ENCODE measurements around the gene MYL5. TPM values are rescaled to one million over a fixed set of nuclear protein-coding genes. Genes with fewer than 3 reads are reported as not detected.

MYL5 gene
- polyA plus RNA-seq, 3 donors = 4.2 to 12.6 (median 7.2) TPM

DNA sequence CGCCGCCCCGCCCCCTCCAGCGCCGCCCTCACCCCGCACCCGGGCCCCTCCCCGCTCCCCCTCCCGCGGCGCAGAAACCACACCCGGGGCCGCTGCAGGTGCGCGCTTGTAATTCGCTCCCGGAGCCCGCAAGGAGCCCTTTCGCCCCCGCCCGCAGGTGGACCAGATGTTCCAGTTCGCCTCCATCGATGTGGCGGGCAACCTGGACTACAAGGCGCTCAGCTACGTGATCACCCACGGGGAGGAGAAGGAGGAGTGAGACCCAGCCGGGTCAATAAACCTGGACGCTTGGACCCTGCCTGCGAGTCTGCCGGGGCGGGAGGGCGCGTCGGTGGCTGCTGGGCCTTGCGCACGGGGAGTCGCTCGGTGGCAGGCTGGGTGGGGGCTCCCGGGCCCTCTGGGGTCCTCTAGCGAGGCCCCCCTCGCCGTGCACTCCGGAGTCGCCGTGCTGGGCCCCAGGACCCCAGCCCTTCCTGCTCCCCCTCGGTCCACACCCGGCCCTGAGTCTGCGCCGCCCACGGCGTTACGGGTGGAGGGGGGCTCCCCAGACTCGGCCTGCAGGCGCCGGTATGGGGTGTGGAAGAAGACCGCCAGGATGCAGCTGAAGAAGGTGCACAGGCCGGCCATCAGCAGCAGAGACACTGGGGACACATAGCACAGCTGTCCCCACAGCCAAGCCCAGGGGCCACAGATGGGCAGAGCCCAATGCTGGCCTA, 7.6 kb downstream of the MYL5 start:
- no peak overlapping the region for H3K27ac Mint-ChIP-seq
- H3K36me3 ChIP-seq (replicated peaks in 1 of 2; ENCODE audit: control insufficient read depth in 1 of 2, insufficient read depth in 2 of 2, low read length in 2 of 2) = peaks cover 4 to 18% of the 10 kb centered on the region in 2 donors
- peaks cover 5 to 19% (median 10%) of the 10 kb centered on the region in 3 donors for H3K27me3 Mint-ChIP-seq (ENCODE audit: low read depth in 3 of 3)
- H3K4me3 Mint-ChIP-seq = no peak overlapping the region
- peaks cover 30% of the 10 kb centered on the region for H3K4me1 Mint-ChIP-seq
- H3K79me2 ChIP-seq (ENCODE audit: insufficient read depth, low read length) = peaks cover 7% of the 10 kb centered on the region
- H3K9me3 Mint-ChIP-seq = peaks cover 0 to 2% (median 0%) of the 10 kb centered on the region in 7 donors
- no peak overlapping the region for H3K9ac ChIP-seq (ENCODE audit: insufficient read depth, low read length, poor library complexity, severe bottlenecking)
- DNase-seq = no peak
- peaks cover 28 to 35% of the 10 kb centered on the region in 2 donors for H3K4me1 ChIP-seq (ENCODE audit: control insufficient read depth in 1 of 2, insufficient read depth in 2 of 2, low read length in 2 of 2)
- no peak overlapping the region for H3K27ac ChIP-seq (ENCODE audit: low read depth in 1 of 2, low read length in 2 of 2)
- H3K9me3 ChIP-seq (replicated peaks in 1 of 2; ENCODE audit: control insufficient read depth in 1 of 2, insufficient read depth in 1 of 2, low read length in 2 of 2) = no peaks in the 10 kb centered on the region
- no peak overlapping the region for H3K4me3 ChIP-seq (replicated peaks in 1 of 3; ENCODE audit: low read depth in 2 of 3, low read length in 3 of 3)
- H2AFZ ChIP-seq (ENCODE audit: insufficient read depth, low read depth, low read length, poor library complexity, severe bottlenecking) = no peak overlapping the region
- peaks cover 12 to 23% of the 10 kb centered on the region in 2 donors for H3K36me3 Mint-ChIP-seq
- no peak overlapping the region for H3K4me2 ChIP-seq (replicated peaks; ENCODE audit: extremely low read depth, low read length, poor library complexity, severe bottlenecking)
- H3K27me3 ChIP-seq (ENCODE audit: control insufficient read depth in 2 of 2, insufficient read depth in 2 of 2, low read length in 2 of 2) = no peaks in the 10 kb centered on the region
- WGBS (ENCODE audit: insufficient coverage) = 94% methylated on average over 38 of the region's 58 CpGs
- intact Hi-C loops (cut with micrococcal nuclease) = loop anchor here in 1 of 2 donors (5.0 to 10.0 kb wide), 2 partner anchors 100 to 347 kb away; partner anchors contain the start of gene ZNF141
- TF ChIP-seq, protein P1, sequence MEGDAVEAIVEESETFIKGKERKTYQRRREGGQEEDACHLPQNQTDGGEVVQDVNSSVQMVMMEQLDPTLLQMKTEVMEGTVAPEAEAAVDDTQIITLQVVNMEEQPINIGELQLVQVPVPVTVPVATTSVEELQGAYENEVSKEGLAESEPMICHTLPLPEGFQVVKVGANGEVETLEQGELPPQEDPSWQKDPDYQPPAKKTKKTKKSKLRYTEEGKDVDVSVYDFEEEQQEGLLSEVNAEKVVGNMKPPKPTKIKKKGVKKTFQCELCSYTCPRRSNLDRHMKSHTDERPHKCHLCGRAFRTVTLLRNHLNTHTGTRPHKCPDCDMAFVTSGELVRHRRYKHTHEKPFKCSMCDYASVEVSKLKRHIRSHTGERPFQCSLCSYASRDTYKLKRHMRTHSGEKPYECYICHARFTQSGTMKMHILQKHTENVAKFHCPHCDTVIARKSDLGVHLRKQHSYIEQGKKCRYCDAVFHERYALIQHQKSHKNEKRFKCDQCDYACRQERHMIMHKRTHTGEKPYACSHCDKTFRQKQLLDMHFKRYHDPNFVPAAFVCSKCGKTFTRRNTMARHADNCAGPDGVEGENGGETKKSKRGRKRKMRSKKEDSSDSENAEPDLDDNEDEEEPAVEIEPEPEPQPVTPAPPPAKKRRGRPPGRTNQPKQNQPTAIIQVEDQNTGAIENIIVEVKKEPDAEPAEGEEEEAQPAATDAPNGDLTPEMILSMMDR (IDR thresholded peaks at IDR 0.05) = no peak
- H4K20me1 ChIP-seq (ENCODE audit: insufficient read depth, low read length) = peaks cover 43% of the 10 kb centered on the region

DNA sequence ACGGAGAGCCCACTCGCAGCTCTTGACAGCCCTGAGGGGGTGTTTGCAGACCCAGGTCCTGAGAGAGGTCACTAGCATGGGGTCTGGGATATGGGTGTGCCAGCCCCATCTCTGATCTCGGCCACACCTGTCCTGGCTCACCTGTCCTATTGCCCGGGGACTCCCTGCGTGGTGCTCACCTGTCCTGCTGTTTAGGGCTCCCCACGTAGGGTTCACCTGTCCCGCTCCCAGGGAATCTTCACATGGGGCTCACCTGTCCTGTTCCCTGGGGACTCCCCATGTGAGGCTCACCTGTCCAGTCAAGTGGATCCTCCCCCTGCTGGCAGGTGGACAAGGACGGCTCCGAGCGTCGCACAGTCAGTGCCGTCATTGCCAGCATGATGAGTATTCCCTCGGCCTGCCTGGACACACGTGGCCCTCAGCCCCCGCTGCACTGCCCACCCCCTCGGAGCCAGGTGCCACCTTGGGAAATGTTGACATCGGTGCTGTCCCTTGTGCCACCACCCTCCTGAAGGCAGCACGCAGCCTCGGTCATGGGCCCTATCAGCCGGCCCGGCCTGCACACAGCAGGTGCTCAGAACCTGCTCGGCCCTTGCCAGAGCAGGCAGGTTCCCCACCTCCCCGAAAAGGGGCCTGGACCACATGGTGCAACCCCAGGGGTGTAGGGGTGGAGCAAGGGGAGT, 8.3 kb downstream of the MYL5 start:
- Histone ChIP-seq H3K27me3 (ENCODE audit: control insufficient read depth in 2 of 2, insufficient read depth in 2 of 2, low read length in 2 of 2) (no peaks in the 10 kb centered on the region), H3K27ac (ENCODE audit: low read depth in 1 of 2, low read length in 2 of 2) (no peak overlapping the region), H3K9me3 (replicated peaks in 1 of 2; ENCODE audit: control insufficient read depth in 1 of 2, insufficient read depth in 1 of 2, low read length in 2 of 2) (no peaks in the 10 kb centered on the region), H3K4me1 (ENCODE audit: control insufficient read depth in 1 of 2, insufficient read depth in 2 of 2, low read length in 2 of 2) (peaks cover 35 to 43% of the 10 kb centered on the region in 2 donors), H3K36me3 (replicated peaks in 1 of 2; ENCODE audit: control insufficient read depth in 1 of 2, insufficient read depth in 2 of 2, low read length in 2 of 2) (peaks cover 4 to 18% of the 10 kb centered on the region in 2 donors), H3K79me2 (ENCODE audit: insufficient read depth, low read length) (peaks cover 11% of the 10 kb centered on the region), H2AFZ (ENCODE audit: insufficient read depth, low read depth, low read length, poor library complexity, severe bottlenecking) (no peak overlapping the region), H3K9ac (ENCODE audit: insufficient read depth, low read length, poor library complexity, severe bottlenecking) (no peak overlapping the region), H3K4me2 (replicated peaks; ENCODE audit: extremely low read depth, low read length, poor library complexity, severe bottlenecking) (no peak overlapping the region), H4K20me1 (ENCODE audit: insufficient read depth, low read length) (peaks cover 45% of the 10 kb centered on the region), H3K4me3 (replicated peaks in 1 of 3; ENCODE audit: low read depth in 2 of 3, low read length in 3 of 3) (no peak overlapping the region)
- Mint-ChIP-seq H3K9me3 (peaks cover 0 to 2% (median 0%) of the 10 kb centered on the region in 7 donors), H3K36me3 (peaks cover 12 to 23% of the 10 kb centered on the region in 2 donors), H3K4me1 (peaks cover 36% of the 10 kb centered on the region), H3K27me3 (ENCODE audit: low read depth in 3 of 3) (peaks cover 5 to 19% (median 8%) of the 10 kb centered on the region in 3 donors), H3K4me3 (no peak overlapping the region), H3K27ac (no peak overlapping the region)
- no peak for DNase-seq
- TF ChIP-seq, protein P1 (IDR thresholded peaks at IDR 0.05) = no peak
- intact Hi-C loops (cut with micrococcal nuclease) = loop anchor here in 1 of 2 donors (5.0 to 10.0 kb wide), 2 partner anchors 100 to 348 kb away; partner anchors contain the start of gene ZNF141
- WGBS (ENCODE audit: insufficient coverage) = 90% methylated on average over 19 of the region's 23 CpGs

Measured in CD14-positive monocyte (primary cell).